ENCODE results near the gene GOLGA3. TPM values are rescaled to one million over a fixed set of nuclear protein-coding genes. Genes with fewer than 3 reads are reported as not detected.

The GOLGA3 gene
- total RNA-seq, 1 donor from 2014 or later: 44.3 TPM

GRCh38 chr12:132747395-132747794, 81.3 kb downstream of the GOLGA3 start:
- peaks cover 6% of the 10 kb centered on the region for H3K27me3 Mint-ChIP-seq (ENCODE audit: unreplicated experiment)
- H3K27ac Mint-ChIP-seq (ENCODE audit: unreplicated experiment): no peak overlapping the region
- peaks cover 45% of the 10 kb centered on the region for H3K36me3 Mint-ChIP-seq (ENCODE audit: low read depth, unreplicated experiment)
- no peak for DNase-seq (ENCODE audit: low spot score)
- H3K9me3 Mint-ChIP-seq (ENCODE audit: unreplicated experiment): no peaks in the 10 kb centered on the region
- no peak overlapping the region for H3K4me3 Mint-ChIP-seq (ENCODE audit: unreplicated experiment)
- H3K4me1 Mint-ChIP-seq (ENCODE audit: unreplicated experiment): no peaks in the 10 kb centered on the region
- no peak for TF ChIP-seq CTCF (IDR thresholded peaks at IDR 0.05; ENCODE audit: unreplicated experiment)

GRCh38 chr12:132746613-132747012, 82.1 kb downstream of the GOLGA3 start:
- H3K27me3 Mint-ChIP-seq (ENCODE audit: unreplicated experiment): peaks cover 7% of the 10 kb centered on the region
- no peak overlapping the region for H3K4me3 Mint-ChIP-seq (ENCODE audit: unreplicated experiment)
- H3K27ac Mint-ChIP-seq (ENCODE audit: unreplicated experiment): no peak overlapping the region
- H3K9me3 Mint-ChIP-seq (ENCODE audit: unreplicated experiment): no peaks in the 10 kb centered on the region
- H3K36me3 Mint-ChIP-seq (ENCODE audit: low read depth, unreplicated experiment): peaks cover 53% of the 10 kb centered on the region
- no peaks in the 10 kb centered on the region for H3K4me1 Mint-ChIP-seq (ENCODE audit: unreplicated experiment)
- no peak for TF ChIP-seq CTCF (IDR thresholded peaks at IDR 0.05; ENCODE audit: unreplicated experiment)
- DNase-seq (ENCODE audit: low spot score): no peak

- Mint-ChIP-seq H3K9me3 (ENCODE audit: unreplicated experiment) (no peaks in the 10 kb centered on the region), H3K4me1 (ENCODE audit: unreplicated experiment) (no peaks in the 10 kb centered on the region), H3K27me3 (ENCODE audit: unreplicated experiment) (peaks cover 9% of the 10 kb centered on the region), H3K27ac (ENCODE audit: unreplicated experiment) (no peak overlapping the region), H3K4me3 (ENCODE audit: unreplicated experiment) (peak overlapping the region; percentile 62), H3K36me3 (ENCODE audit: low read depth, unreplicated experiment) (peaks cover 78% of the 10 kb centered on the region)
- no peak for TF ChIP-seq CTCF (IDR thresholded peaks at IDR 0.05; ENCODE audit: unreplicated experiment)
- no peak for DNase-seq (ENCODE audit: low spot score)
Observed at GRCh38 chr12:132743831-132744230, 84.8 kb downstream of the GOLGA3 start.

GRCh38 chr12:132741620-132742019, 87.0 kb downstream of the GOLGA3 start:
- Mint-ChIP-seq H3K27ac (ENCODE audit: unreplicated experiment) (no peak overlapping the region), H3K9me3 (ENCODE audit: unreplicated experiment) (no peaks in the 10 kb centered on the region), H3K36me3 (ENCODE audit: low read depth, unreplicated experiment) (peaks cover 76% of the 10 kb centered on the region), H3K4me3 (ENCODE audit: unreplicated experiment) (peak overlapping the region; percentile 51), H3K4me1 (ENCODE audit: unreplicated experiment) (no peaks in the 10 kb centered on the region), H3K27me3 (ENCODE audit: unreplicated experiment) (peaks cover 9% of the 10 kb centered on the region)
- no peak for TF ChIP-seq CTCF (IDR thresholded peaks at IDR 0.05; ENCODE audit: unreplicated experiment)
- no peak for DNase-seq (ENCODE audit: low spot score)

- H3K27me3 Mint-ChIP-seq (ENCODE audit: unreplicated experiment): peaks cover 9% of the 10 kb centered on the region
- peaks cover 80% of the 10 kb centered on the region for H3K36me3 Mint-ChIP-seq (ENCODE audit: low read depth, unreplicated experiment)
- no peaks in the 10 kb centered on the region for H3K9me3 Mint-ChIP-seq (ENCODE audit: unreplicated experiment)
- no peak for TF ChIP-seq CTCF (IDR thresholded peaks at IDR 0.05; ENCODE audit: unreplicated experiment)
- no peak for DNase-seq (ENCODE audit: low spot score)
- no peak overlapping the region for H3K27ac Mint-ChIP-seq (ENCODE audit: unreplicated experiment)
- no peak overlapping the region for H3K4me3 Mint-ChIP-seq (ENCODE audit: unreplicated experiment)
- H3K4me1 Mint-ChIP-seq (ENCODE audit: unreplicated experiment): no peaks in the 10 kb centered on the region
Observed at GRCh38 chr12:132740652-132741051, 88.0 kb downstream of the GOLGA3 start.

All from endothelial cell (in vitro differentiated cells).